Activated CD4-positive, alpha-beta T cell treated with anti-CD3 and anti-CD28 coated beads for 36 hours (primary cell): ENCODE measurements around the gene ALDH8A1. TPM values are rescaled to one million over a fixed set of nuclear protein-coding genes. Genes with fewer than 3 reads are reported as not detected.

Experiments
- ATAC-seq: fragments of 200-7000 bp; cut with Tn5 transposase; one replicate; pipeline ENCODE4 v1.10.0; 2021; ENCODE audit warnings: mild to moderate bottlenecking, moderate library complexity
- CTCF ChIA-PET: fragments of 350-600 bp; sonication (Branson Sonifier 250); formaldehyde crosslinking; loops from one replicate; lab custom pipeline; 2021; ENCODE audit warnings: antibody characterized with exemption; lab: Charles Lee
- POLR2A ChIA-PET: fragments of 350-600 bp; sonication (Branson Sonifier 250); formaldehyde crosslinking; loops from one replicate; lab custom pipeline; 2021; ENCODE audit warnings: antibody characterized with exemption, inconsistent platforms; lab: Charles Lee
- DNase-seq: peaks from one replicate; pipeline ENCODE4 v3.0.0-alpha.2; 2020
- H3K27ac Mint-ChIP-seq: one replicate; pipeline ENCODE4 v1.8.0; 2021; ENCODE audit warnings: mixed read lengths
- H3K27me3 Mint-ChIP-seq: one replicate; pipeline ENCODE4 v1.8.0; 2021; ENCODE audit warnings: mixed read lengths
- H3K36me3 Mint-ChIP-seq: one replicate; pipeline ENCODE4 v1.8.0; 2021; ENCODE audit warnings: low read depth, mixed read lengths
- H3K4me1 Mint-ChIP-seq: one replicate; pipeline ENCODE4 v1.8.0; 2021; ENCODE audit warnings: mixed read lengths
- H3K4me3 Mint-ChIP-seq: one replicate; pipeline ENCODE4 v1.8.0; 2021; ENCODE audit warnings: mild to moderate bottlenecking, moderate library complexity, mixed read lengths
- H3K9me3 Mint-ChIP-seq: one replicate; pipeline ENCODE4 v1.8.0; 2021; ENCODE audit warnings: low read depth, mixed read lengths
- intact Hi-C, 2 experiments: fragments of 100-400 bp; cut with DNase I in 1 of 2; cut with micrococcal nuclease in 1 of 2; formaldehyde crosslinking; loops; one replicate each; pipeline versions ENCODE4 v1.14.2 to v1.15.1; 2022 to 2024; cut with DNase I, micrococcal nuclease
- total RNA-seq, 2 experiments: library from RNA; stranded (reverse); gene quantifications; one replicate each; pipeline ENCODE4 v1.2.3, GENCODE V29; 2021

The ALDH8A1 gene
- total RNA-seq, 2 experiments from 2014 or later, result 0.67 to 1.7 TPM

- intact Hi-C loops, result loop anchor here (1.0 to 5.0 kb wide), 13 partner anchors 24 to 742 kb away; partner anchors contain the start of gene HBS1L (in 2 of the 2)
- ChIA-PET CTCF (interaction anchor here (1.4 to 1.9 kb wide), 2 partner anchors 9 to 204 kb away, joined by 5 read pairs; no protein-coding TSS in a partner anchor), POLR2A (no interaction called here)
- H3K4me3 Mint-ChIP-seq, result no peak overlapping the region
- H3K36me3 Mint-ChIP-seq, result peaks cover 64% of the 10 kb centered on the region
- ATAC-seq (peak; percentile 92), DNase-seq (peak; percentile 75)
- H3K4me1 Mint-ChIP-seq, result peaks cover 48% of the 10 kb centered on the region
- no peaks in the 10 kb centered on the region for H3K9me3 Mint-ChIP-seq
- H3K27ac Mint-ChIP-seq, result peak overlapping the region; percentile 39
- no peaks in the 10 kb centered on the region for H3K27me3 Mint-ChIP-seq
These were observed 29.2 kb upstream of the ALDH8A1 start for GRCh38 chr6:134979142-134979541.

- intact Hi-C loops, result no loop called here
- ChIA-PET CTCF (no interaction called here), POLR2A (no interaction called here)
- Mint-ChIP-seq H3K27me3 (no peaks in the 10 kb centered on the region), H3K4me1 (peaks cover 18% of the 10 kb centered on the region), H3K9me3 (no peaks in the 10 kb centered on the region), H3K27ac (no peak overlapping the region), H3K36me3 (peaks cover 59% of the 10 kb centered on the region), H3K4me3 (no peak overlapping the region)
- no peak for DNase-seq
- ATAC-seq, result no peak
These were observed 24.5 kb upstream of the ALDH8A1 start for GRCh38 chr6:134974370-134974769.

- POLR2A ChIA-PET, result no interaction called here
- no peak overlapping the region for H3K4me3 Mint-ChIP-seq
- CTCF ChIA-PET, result interaction anchor here (0.6 to 1.3 kb wide), 3 partner anchors 19 to 48 kb away, joined by 3 to 7 read pairs (median 3); partner anchors contain the start of gene ALDH8A1
- H3K27me3 Mint-ChIP-seq, result no peaks in the 10 kb centered on the region
- DNase-seq (no peak), ATAC-seq (no peak)
- no peaks in the 10 kb centered on the region for H3K9me3 Mint-ChIP-seq
- no peak overlapping the region for H3K27ac Mint-ChIP-seq
- intact Hi-C loops, result no loop called here
- H3K4me1 Mint-ChIP-seq, result no peaks in the 10 kb centered on the region
- H3K36me3 Mint-ChIP-seq, result peaks cover 40% of the 10 kb centered on the region
These were observed 17.8 kb upstream of the ALDH8A1 start for GRCh38 chr6:134967711-134968110.

GRCh38 chr6:134964451-134965203 lies 14.7 kb upstream of the ALDH8A1 start:
- POLR2A ChIA-PET, result no interaction called here
- Mint-ChIP-seq H3K9me3 (peaks cover 12% of the 10 kb centered on the region), H3K4me1 (peaks cover 5% of the 10 kb centered on the region), H3K27me3 (no peaks in the 10 kb centered on the region), H3K36me3 (peaks cover 58% of the 10 kb centered on the region), H3K4me3 (no peak overlapping the region), H3K27ac (no peak overlapping the region)
- no peak for DNase-seq
- intact Hi-C loops, result no loop called here
- ATAC-seq, result no peak
- CTCF ChIA-PET, result interaction anchor here (1.0 to 1.7 kb wide), 2 partner anchors 25 to 299 kb away, joined by 3 to 4 read pairs; no protein-coding TSS in a partner anchor

GRCh38 chr6:134962421-134962820 lies 12.5 kb upstream of the ALDH8A1 start:
- POLR2A ChIA-PET, result no interaction called here

GRCh38 chr6:134961366-134961765 lies 11.5 kb upstream of the ALDH8A1 start:
- Mint-ChIP-seq H3K4me3 (no peak overlapping the region), H3K9me3 (peaks cover 15% of the 10 kb centered on the region), H3K27ac (peak overlapping the region; percentile 15), H3K36me3 (peaks cover 59% of the 10 kb centered on the region), H3K27me3 (no peaks in the 10 kb centered on the region), H3K4me1 (peaks cover 16% of the 10 kb centered on the region)
- CTCF ChIA-PET, result interaction anchor here (0.6 to 1.9 kb wide), 2 partner anchors 9 to 1016 kb away, joined by 3 to 4 read pairs; no protein-coding TSS in a partner anchor
- intact Hi-C loops, result no loop called here
- no peak for ATAC-seq
- no peak for DNase-seq
- POLR2A ChIA-PET, result no interaction called here

More at GRCh38 chr6:134962421-134962820, 12.5 kb upstream of the ALDH8A1 start:
- ATAC-seq (peak; percentile 30), DNase-seq (no peak)
- Mint-ChIP-seq H3K4me3 (no peak overlapping the region), H3K4me1 (peaks cover 9% of the 10 kb centered on the region), H3K36me3 (peaks cover 59% of the 10 kb centered on the region), H3K27me3 (no peaks in the 10 kb centered on the region), H3K27ac (no peak overlapping the region), H3K9me3 (peaks cover 15% of the 10 kb centered on the region)
- CTCF ChIA-PET, result interaction anchor here (1.0 kb wide), 1 partner anchor 22 kb away, joined by 4 read pairs; no protein-coding TSS in a partner anchor
- intact Hi-C loops, result no loop called here

GRCh38 chr6:134959603-134960002 lies 9.7 kb upstream of the ALDH8A1 start:
- Mint-ChIP-seq H3K36me3 (peaks cover 50% of the 10 kb centered on the region), H3K27me3 (no peaks in the 10 kb centered on the region), H3K9me3 (peaks cover 15% of the 10 kb centered on the region), H3K4me3 (no peak overlapping the region), H3K27ac (no peak overlapping the region), H3K4me1 (peaks cover 22% of the 10 kb centered on the region)
- CTCF ChIA-PET, result interaction anchor here (0.9 kb wide), 1 partner anchor 19 kb away, joined by 6 read pairs; no protein-coding TSS in a partner anchor
- DNase-seq (no peak), ATAC-seq (no peak)
- POLR2A ChIA-PET, result no interaction called here
- intact Hi-C loops, result no loop called here

- ATAC-seq (no peak), DNase-seq (no peak)
- intact Hi-C loops, result no loop called here
- H3K4me1 Mint-ChIP-seq, result peaks cover 20% of the 10 kb centered on the region
- ChIA-PET POLR2A (no interaction called here), CTCF (interaction anchor here (0.8 to 1.2 kb wide), 2 partner anchors 16 to 225 kb away, joined by 3 to 5 read pairs; no protein-coding TSS in a partner anchor)
- H3K9me3 Mint-ChIP-seq, result peaks cover 13% of the 10 kb centered on the region
- peaks cover 27% of the 10 kb centered on the region for H3K36me3 Mint-ChIP-seq
- H3K4me3 Mint-ChIP-seq, result no peak overlapping the region
- no peaks in the 10 kb centered on the region for H3K27me3 Mint-ChIP-seq
- H3K27ac Mint-ChIP-seq, result no peak overlapping the region
These were observed 6.8 kb upstream of the ALDH8A1 start for GRCh38 chr6:134956676-134957075.

GRCh38 chr6:134956032-134956431 lies 6.1 kb upstream of the ALDH8A1 start:
- intact Hi-C loops, result no loop called here
- no peak overlapping the region for H3K27ac Mint-ChIP-seq
- peaks cover 16% of the 10 kb centered on the region for H3K4me1 Mint-ChIP-seq
- no peaks in the 10 kb centered on the region for H3K27me3 Mint-ChIP-seq
- H3K4me3 Mint-ChIP-seq, result no peak overlapping the region
- H3K36me3 Mint-ChIP-seq, result peaks cover 20% of the 10 kb centered on the region
- H3K9me3 Mint-ChIP-seq, result peaks cover 7% of the 10 kb centered on the region
- ChIA-PET POLR2A (no interaction called here), CTCF (interaction anchor here (0.8 to 1.2 kb wide), 2 partner anchors 15 to 234 kb away, joined by 3 to 5 read pairs; no protein-coding TSS in a partner anchor)
- ATAC-seq (peak; percentile 67), DNase-seq (peak; percentile 33)

- POLR2A ChIA-PET, result no interaction called here
- no peak overlapping the region for H3K4me3 Mint-ChIP-seq
- peaks cover under 1% of the 10 kb centered on the region for H3K9me3 Mint-ChIP-seq
- H3K27me3 Mint-ChIP-seq, result no peaks in the 10 kb centered on the region
- H3K4me1 Mint-ChIP-seq, result peaks cover 16% of the 10 kb centered on the region
- peak; percentile 24 for ATAC-seq
- H3K27ac Mint-ChIP-seq, result no peak overlapping the region
- intact Hi-C loops, result no loop called here
- H3K36me3 Mint-ChIP-seq, result peaks cover 9% of the 10 kb centered on the region
- no peak for DNase-seq
- CTCF ChIA-PET, result no interaction called here
These were observed 4.5 kb upstream of the ALDH8A1 start for GRCh38 chr6:134954272-134955000.

GRCh38 chr6:134951494-134952263 lies 1.8 kb upstream of the ALDH8A1 start:
- ChIA-PET CTCF (interaction anchor here (1.2 kb wide), 1 partner anchor 11 kb away, joined by 3 read pairs; no protein-coding TSS in a partner anchor), POLR2A (no interaction called here)
- Mint-ChIP-seq H3K27me3 (no peaks in the 10 kb centered on the region), H3K4me1 (peaks cover 8% of the 10 kb centered on the region), H3K9me3 (no peaks in the 10 kb centered on the region), H3K36me3 (no peaks in the 10 kb centered on the region), H3K27ac (no peak overlapping the region), H3K4me3 (no peak overlapping the region)
- intact Hi-C loops, result no loop called here
- no peak for ATAC-seq
- no peak for DNase-seq
